ENCODE results near the gene CEP85L. TPM values are rescaled to one million over a fixed set of nuclear protein-coding genes. Genes with fewer than 3 reads are reported as not detected.

Gene CEP85L
- total and polyA plus RNA-seq, 2 of the 13 experiments (the other 11 are each of a cell fraction or from before 2014, with no cell fraction given), result 0.44 to 1.7 TPM

GRCh38 chr6:118546880-118547218 lies 104.5 kb downstream of the CEP85L start:
- Histone ChIP-seq H3K9ac (ENCODE audit: insufficient read depth, low read depth, low read length) (no peak overlapping the region), H3K4me3 (replicated peaks in 1 of 3; ENCODE audit: insufficient read depth in 1 of 3, low read depth in 2 of 3, low read length in 3 of 3) (no peak overlapping the region), H3K27ac (ENCODE audit: extremely low read length, insufficient read depth, low read length) (no peak overlapping the region), H4K20me1 (ENCODE audit: insufficient read depth, low read length) (no peaks in the 10 kb centered on the region), H3K27me3 (ENCODE audit: control insufficient read depth in 1 of 2, insufficient read depth in 2 of 2, low read length in 2 of 2) (no peaks in the 10 kb centered on the region), H3K9me3 (ENCODE audit: low read length) (no peaks in the 10 kb centered on the region), H2AFZ (ENCODE audit: low read length) (no peak overlapping the region), H3K4me2 (ENCODE audit: low read depth, low read length) (no peak overlapping the region), H3K36me3 (replicated peaks in 1 of 2; ENCODE audit: control insufficient read depth in 1 of 2, insufficient read depth in 2 of 2, low read length in 2 of 2) (no peaks in the 10 kb centered on the region), H3K79me2 (ENCODE audit: insufficient read depth, low read length) (no peaks in the 10 kb centered on the region), H3K4me1 (ENCODE audit: insufficient read depth, low read length) (no peaks in the 10 kb centered on the region)
- in situ Hi-C loops (cut with HindIII; ENCODE audit: extremely low pct_ligation_motif_present, low pct_unique_long_range_greater_than_20kb) (no loop called here), intact Hi-C loops (cut with micrococcal nuclease; ENCODE audit: unreplicated experiment) (no loop called here)
- no peak for TF ChIP-seq ZNF274 (CRISPR knock-in tag; IDR thresholded peaks at IDR 0.05)
- no TSS peak for BruUV-seq (replicated peaks)
- ChIA-PET CTCF (ENCODE audit: low intra/inter-chr PET ratio, low total read pairs) (no interaction called here), POLR2A (no interaction called here)
- ATAC-seq (no peak), FAIRE-seq (no peak), DNase-seq (ENCODE audit: low spot score) (no peak)
- 2% methylated on average over 1 of the region's 1 CpG for whole genome bisulfite sequencing (ENCODE audit: low lambda C conversion rate)

GRCh38 chr6:118546164-118546879 lies 105.1 kb downstream of the CEP85L start:
- Histone ChIP-seq H3K4me2 (ENCODE audit: low read depth, low read length) (no peak overlapping the region), H3K27me3 (ENCODE audit: control insufficient read depth in 1 of 2, insufficient read depth in 2 of 2, low read length in 2 of 2) (no peaks in the 10 kb centered on the region), H3K79me2 (ENCODE audit: insufficient read depth, low read length) (no peaks in the 10 kb centered on the region), H4K20me1 (ENCODE audit: insufficient read depth, low read length) (no peaks in the 10 kb centered on the region), H3K9ac (ENCODE audit: insufficient read depth, low read depth, low read length) (no peak overlapping the region), H2AFZ (ENCODE audit: low read length) (no peak overlapping the region), H3K4me1 (ENCODE audit: insufficient read depth, low read length) (no peaks in the 10 kb centered on the region), H3K27ac (ENCODE audit: extremely low read length, insufficient read depth, low read length) (no peak overlapping the region), H3K9me3 (ENCODE audit: low read length) (no peaks in the 10 kb centered on the region), H3K36me3 (replicated peaks in 1 of 2; ENCODE audit: control insufficient read depth in 1 of 2, insufficient read depth in 2 of 2, low read length in 2 of 2) (no peaks in the 10 kb centered on the region), H3K4me3 (replicated peaks in 1 of 3; ENCODE audit: insufficient read depth in 1 of 3, low read depth in 2 of 3, low read length in 3 of 3) (no peak overlapping the region)
- BruUV-seq (replicated peaks), result no TSS peak
- in situ Hi-C loops (cut with HindIII; ENCODE audit: extremely low pct_ligation_motif_present, low pct_unique_long_range_greater_than_20kb) (no loop called here), intact Hi-C loops (cut with micrococcal nuclease; ENCODE audit: unreplicated experiment) (no loop called here)
- WGBS (ENCODE audit: low lambda C conversion rate), result 7% methylated on average over 4 of the region's 4 CpGs
- CTCF ChIA-PET (ENCODE audit: low intra/inter-chr PET ratio, low total read pairs), result no interaction called here
- POLR2A ChIA-PET, result no interaction called here
- DNase-seq (ENCODE audit: low spot score) (no peak), FAIRE-seq (no peak), ATAC-seq (no peak)
- no peak for TF ChIP-seq SMAD1 (CRISPR knock-in tag; IDR thresholded peaks at IDR 0.05; ENCODE audit: borderline replicate concordance, low read depth)
- no peak for TF ChIP-seq AHR (CRISPR knock-in tag; IDR thresholded peaks at IDR 0.05)
- no peak for TF ChIP-seq MAZ (IDR thresholded peaks at IDR 0.05; ENCODE audit: borderline replicate concordance, low read depth, low read length)
- no peak for TF ChIP-seq MAZ (CRISPR knock-in tag; IDR thresholded peaks at IDR 0.05; ENCODE audit: low read depth)
- TF ChIP-seq DRAP1 (CRISPR knock-in tag; IDR thresholded peaks at IDR 0.05), result no peak
- no peak for TF ChIP-seq ZNF3 (CRISPR knock-in tag; IDR thresholded peaks at IDR 0.05)
- TF ChIP-seq ZNF619 (CRISPR knock-in tag; IDR thresholded peaks at IDR 0.05), result no peak
- TF ChIP-seq FOXK1 (CRISPR knock-in tag; IDR thresholded peaks at IDR 0.05; ENCODE audit: borderline replicate concordance, low read depth), result no peak

All from HepG2 (cell line).